Uterus (tissue), 4 donors: ENCODE data around the gene CYP4B1. TPM values are rescaled to one million over a fixed set of nuclear protein-coding genes. Genes with fewer than 3 reads are reported as not detected.

Experiments used
- DNase-seq, 2 donors: peaks; one replicate each; pipeline ENCODE4 v3.0.0-alpha.2; 2019 to 2020
- H3K27ac ChIP-seq, 2 donors: fragments of 200-600 bp; sonication (generic); 1 replicate in 1 of 2; 2 replicates in 1 of 2; pipeline ENCODE4 v1.5.1; 2016 to 2018
- H3K27me3 ChIP-seq, 2 donors: fragments of 200-600 bp; sonication (generic); one replicate each; pipeline ENCODE4 v1.5.1; 2018 to 2019; ENCODE audit warnings: control low read depth in 1 of 2
- H3K36me3 ChIP-seq, 2 donors: fragments of 200-600 bp; sonication (generic); one replicate each; pipeline ENCODE4 v1.5.1; 2019; ENCODE audit warnings: control low read depth in 1 of 2
- H3K4me1 ChIP-seq, 2 donors: fragments of 200-600 bp; sonication (generic); one replicate each; pipeline ENCODE4 v1.5.1; 2018 to 2019; ENCODE audit warnings: control low read depth in 1 of 2
- H3K4me3 ChIP-seq, 2 donors: fragments of 200-600 bp; sonication (generic); 1 replicate in 1 of 2; 2 replicates in 1 of 2; pipeline ENCODE4 v1.5.1; 2018 to 2019; ENCODE audit warnings: mild to moderate bottlenecking in 1 of 2
- H3K9me3 ChIP-seq, 2 donors: fragments of 200-600 bp; sonication (generic); one replicate each; pipeline ENCODE4 v1.5.1; 2019; ENCODE audit warnings: control low read depth in 1 of 2
- POLR2A ChIP-seq, 2 donors: fragments of 450-650 bp; IDR thresholded peaks; one replicate each; pipeline ENCODE4 v1.6.1; 2016; ENCODE audit warnings: antibody characterized with exemption in 2 of 2, mild to moderate bottlenecking in 1 of 2, moderate library complexity in 1 of 2
- intact Hi-C: fragments of 100-400 bp; cut with DNase I; formaldehyde crosslinking; loops from one replicate; pipeline ENCODE4 v1.15.1; 2023; ENCODE audit warnings: low total_unique reads
- total RNA-seq, 4 donors: library from RNA; depleted of rRNA in 3 of 4; stranded (reverse); fragments of >200 nt in 3 of 4; gene quantifications; one replicate each; pipeline versions ENCODE4 v1.1.0 to v1.2.4, GENCODE V29; 2014 to 2023
- TF ChIP-seq, protein P1 (sequence below), 4 experiments: fragments of 200-600 bp in 2 of 4; fragments of 450-650 bp in 2 of 4; sonication (generic) in 2 of 4; IDR thresholded peaks; one replicate each; pipeline ENCODE4 v1.5.1; 2016 to 2019; ENCODE audit warnings: antibody characterized with exemption in 4 of 4, mild to moderate bottlenecking in 2 of 4, moderate library complexity in 1 of 4
- donor health status: DM: yes; HTN: yes; CAD: no.

The CYP4B1 gene
- total RNA-seq, 4 donors from 2014 or later = 4.9 to 37.6 (median 10.1) TPM

- peak; percentile 13 to 49 for TF ChIP-seq POLR2A (IDR thresholded peaks at IDR 0.05)
- TF ChIP-seq, protein P1, sequence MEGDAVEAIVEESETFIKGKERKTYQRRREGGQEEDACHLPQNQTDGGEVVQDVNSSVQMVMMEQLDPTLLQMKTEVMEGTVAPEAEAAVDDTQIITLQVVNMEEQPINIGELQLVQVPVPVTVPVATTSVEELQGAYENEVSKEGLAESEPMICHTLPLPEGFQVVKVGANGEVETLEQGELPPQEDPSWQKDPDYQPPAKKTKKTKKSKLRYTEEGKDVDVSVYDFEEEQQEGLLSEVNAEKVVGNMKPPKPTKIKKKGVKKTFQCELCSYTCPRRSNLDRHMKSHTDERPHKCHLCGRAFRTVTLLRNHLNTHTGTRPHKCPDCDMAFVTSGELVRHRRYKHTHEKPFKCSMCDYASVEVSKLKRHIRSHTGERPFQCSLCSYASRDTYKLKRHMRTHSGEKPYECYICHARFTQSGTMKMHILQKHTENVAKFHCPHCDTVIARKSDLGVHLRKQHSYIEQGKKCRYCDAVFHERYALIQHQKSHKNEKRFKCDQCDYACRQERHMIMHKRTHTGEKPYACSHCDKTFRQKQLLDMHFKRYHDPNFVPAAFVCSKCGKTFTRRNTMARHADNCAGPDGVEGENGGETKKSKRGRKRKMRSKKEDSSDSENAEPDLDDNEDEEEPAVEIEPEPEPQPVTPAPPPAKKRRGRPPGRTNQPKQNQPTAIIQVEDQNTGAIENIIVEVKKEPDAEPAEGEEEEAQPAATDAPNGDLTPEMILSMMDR (IDR thresholded peaks at IDR 0.05) = no peak
- Histone ChIP-seq H3K4me3 (no peak overlapping the region), H3K27ac (peak overlapping the region; percentile 73 to 83), H3K4me1 (peaks cover 0 to 11% of the 10 kb centered on the region in 2 donors), H3K36me3 (no peaks in the 10 kb centered on the region), H3K9me3 (no peaks in the 10 kb centered on the region), H3K27me3 (no peaks in the 10 kb centered on the region)
- intact Hi-C loops = no loop called here
- peak; percentile 35 to 76 for DNase-seq
Observed at GRCh38 chr1:46806196-46807020, 7.6 kb downstream of the CYP4B1 start.

DNA sequence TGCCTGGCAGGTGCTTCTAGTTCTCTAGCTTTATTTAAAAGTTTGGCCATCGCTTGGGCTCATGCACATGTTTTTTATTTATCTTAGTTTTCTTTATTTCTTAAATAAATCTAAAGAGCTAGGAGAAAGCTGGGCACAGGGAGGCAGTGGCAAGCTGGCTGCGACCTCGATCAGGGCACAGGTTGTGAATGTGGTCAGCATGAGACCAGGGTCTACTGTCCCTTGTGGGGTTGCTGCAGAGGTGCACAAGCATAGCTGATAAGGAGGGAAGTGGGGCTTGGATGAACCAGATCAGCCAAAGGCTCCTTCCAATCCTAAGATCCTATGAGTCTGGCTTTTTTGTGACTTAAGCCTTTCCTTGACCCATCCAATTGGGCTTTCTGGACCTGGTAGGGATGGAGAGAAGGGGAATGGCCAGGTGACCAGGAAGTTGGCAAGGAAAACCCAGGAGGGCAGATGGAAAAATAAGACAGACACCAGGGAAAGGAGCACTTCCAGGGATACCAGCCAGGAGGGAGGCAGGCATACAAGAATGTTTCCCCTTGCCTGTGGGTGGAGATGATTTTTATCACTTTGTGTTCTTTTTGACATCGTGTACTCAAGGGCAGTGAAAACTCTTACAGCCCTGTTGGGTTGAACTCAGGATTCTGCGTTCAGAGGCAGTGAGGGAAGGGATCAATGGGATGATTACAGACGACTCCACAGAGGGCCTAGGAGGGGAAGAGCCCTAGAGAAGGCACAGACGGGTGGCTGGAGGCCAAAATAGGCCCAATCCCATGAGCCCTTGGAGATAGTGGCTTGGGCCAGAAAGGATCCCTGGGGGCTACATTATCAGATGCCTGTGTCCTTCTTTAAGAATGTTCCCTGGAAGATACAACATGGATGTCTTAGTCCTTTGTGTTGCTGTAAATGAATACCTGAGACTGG, 8.5 kb downstream of the CYP4B1 start:
- TF ChIP-seq, protein P1 (IDR thresholded peaks at IDR 0.05) = no peak
- TF ChIP-seq POLR2A (IDR thresholded peaks at IDR 0.05) = no peak
- H3K36me3 ChIP-seq = no peaks in the 10 kb centered on the region
- no peaks in the 10 kb centered on the region for H3K9me3 ChIP-seq
- DNase-seq = no peak
- intact Hi-C loops = no loop called here
- peaks cover 0 to 11% of the 10 kb centered on the region in 2 donors for H3K4me1 ChIP-seq
- H3K27me3 ChIP-seq = no peaks in the 10 kb centered on the region
- H3K4me3 ChIP-seq = no peak overlapping the region
- peak overlapping the region; percentile 73 to 83 for H3K27ac ChIP-seq

DNA sequence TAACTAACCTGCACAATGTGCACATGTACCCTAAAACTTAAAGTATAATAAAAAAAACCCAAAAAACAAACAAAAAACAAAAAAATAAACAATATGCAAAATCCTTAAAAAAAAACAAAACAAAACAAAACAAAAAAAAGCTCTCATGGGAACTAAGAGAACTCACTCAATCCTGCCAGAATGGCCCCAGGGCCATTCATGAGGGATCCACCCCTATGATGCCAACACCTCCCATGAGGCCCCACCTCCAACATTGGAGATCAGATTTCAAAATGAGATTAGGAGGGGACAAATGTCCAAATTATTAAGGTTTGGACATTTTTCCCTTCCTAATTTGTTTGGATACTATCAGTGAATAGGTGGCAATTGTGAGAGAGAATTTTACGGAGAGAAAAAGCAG, 10.2 kb downstream of the CYP4B1 start:
- H3K27ac ChIP-seq = no peak overlapping the region
- no peaks in the 10 kb centered on the region for H3K9me3 ChIP-seq
- intact Hi-C loops = no loop called here
- no peak overlapping the region for H3K4me3 ChIP-seq
- H3K36me3 ChIP-seq = no peaks in the 10 kb centered on the region
- DNase-seq = no peak
- no peak for TF ChIP-seq POLR2A (IDR thresholded peaks at IDR 0.05)
- TF ChIP-seq, protein P1 (IDR thresholded peaks at IDR 0.05) = no peak
- no peaks in the 10 kb centered on the region for H3K27me3 ChIP-seq
- peaks cover 0 to 11% of the 10 kb centered on the region in 2 donors for H3K4me1 ChIP-seq

DNA sequence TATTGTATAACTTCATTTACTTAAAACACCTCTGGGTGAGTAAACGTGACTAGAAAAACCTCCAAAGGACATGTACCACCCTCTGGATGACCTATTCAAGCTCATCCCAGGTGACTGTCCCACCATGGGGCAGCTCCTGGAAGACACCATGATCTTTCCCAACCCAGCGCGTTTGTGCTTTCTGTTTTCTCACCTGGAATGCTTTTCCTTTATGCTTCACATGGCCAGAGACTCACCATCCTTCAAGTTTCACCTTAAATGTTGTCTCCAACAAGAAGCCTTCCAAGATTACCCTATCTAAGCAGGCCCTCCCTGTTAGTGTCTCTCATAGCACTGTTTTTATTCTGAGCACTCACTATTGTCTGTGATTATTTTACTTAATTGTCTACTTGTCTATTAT, 11.1 kb downstream of the CYP4B1 start:
- no peak overlapping the region for H3K4me3 ChIP-seq
- H3K27ac ChIP-seq = no peak overlapping the region
- TF ChIP-seq, protein P1 (IDR thresholded peaks at IDR 0.05) = no peak
- no peak for TF ChIP-seq POLR2A (IDR thresholded peaks at IDR 0.05)
- intact Hi-C loops = no loop called here
- H3K27me3 ChIP-seq = no peaks in the 10 kb centered on the region
- peaks cover 0 to 9% of the 10 kb centered on the region in 2 donors for H3K4me1 ChIP-seq
- DNase-seq = no peak
- H3K36me3 ChIP-seq = no peaks in the 10 kb centered on the region
- H3K9me3 ChIP-seq = no peaks in the 10 kb centered on the region
